Stimulated activated CD4-positive, alpha-beta T cell treated with anti-CD3 and anti-CD28 coated beads, Interleukin-2, amount 100 ng/mL, for 48 hours (primary cell): ENCODE data around the gene HEXD.

Experiments
- DNase-seq, 2 donors: peaks; one replicate each; pipeline ENCODE4 v3.0.0-alpha.2; 2020

HEXD gene

GRCh38 chr17:82416264-82416663, 1.9 kb upstream of the HEXD start:
- no peak for DNase-seq

GRCh38 chr17:82416771-82417170, 1.4 kb upstream of the HEXD start:
- DNase-seq = peak in 1 of 2 donors; percentile 14

DNA sequence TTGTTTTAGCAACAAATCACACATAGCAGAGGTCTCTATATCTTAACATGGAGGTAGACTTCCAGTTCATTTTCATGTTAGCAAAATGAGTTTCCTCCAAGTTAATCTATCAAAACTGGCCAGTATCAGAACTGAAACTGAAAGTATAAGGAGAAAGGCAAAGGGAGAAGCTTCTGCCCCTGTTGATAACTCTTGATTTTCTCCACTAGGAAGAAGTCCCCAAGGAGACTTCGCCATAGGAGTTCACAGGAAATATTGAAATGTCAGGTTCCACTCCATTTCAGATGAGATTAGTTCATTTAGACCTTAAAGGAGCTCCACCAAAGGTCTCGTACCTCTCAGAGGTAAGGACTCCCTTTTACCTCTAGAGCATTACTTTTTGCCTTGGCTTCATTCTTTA, 1.4 kb downstream of the HEXD start:
- DNase-seq = no peak

DNA sequence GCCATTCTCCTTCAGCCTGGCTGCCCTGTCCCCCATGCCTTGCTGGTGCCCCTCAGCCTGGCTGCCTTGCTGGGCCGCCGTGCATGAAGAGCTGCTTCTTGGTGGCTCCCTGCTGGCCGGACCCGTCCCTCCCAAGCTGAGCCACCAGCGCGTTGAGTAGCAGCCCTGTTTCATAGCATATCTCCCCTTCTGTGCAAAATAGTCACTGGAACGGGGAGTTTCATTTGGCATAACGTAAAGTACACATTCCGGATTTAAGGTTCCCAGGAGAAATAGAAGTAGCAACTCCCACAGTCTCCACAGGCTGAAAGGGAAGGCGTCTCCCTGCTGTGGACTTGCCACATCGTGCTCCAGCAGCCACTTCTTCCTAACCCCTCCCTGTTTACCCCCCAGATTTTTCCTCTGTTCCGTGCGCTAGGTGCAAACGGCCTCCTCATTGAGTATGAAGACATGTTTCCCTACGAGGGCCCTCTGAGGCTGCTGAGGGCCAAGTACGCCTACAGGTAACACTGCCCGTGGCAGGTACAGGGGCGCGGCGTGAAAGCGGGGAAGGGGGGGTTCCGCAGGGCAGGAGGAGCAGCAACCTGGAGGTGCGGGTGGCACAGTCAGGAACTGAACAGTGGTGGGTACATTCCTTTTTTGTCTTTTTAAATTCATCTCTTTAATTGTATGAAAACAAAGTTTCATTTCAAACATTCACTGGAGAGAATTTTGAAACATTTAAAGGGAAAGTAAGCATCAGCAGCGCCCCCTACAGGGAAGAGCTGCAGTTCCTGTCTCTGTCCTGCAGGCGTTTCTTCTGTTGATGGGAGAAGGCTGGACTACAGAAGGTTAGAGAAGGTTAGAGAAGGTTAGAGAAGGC, 6.1 kb downstream of the HEXD start:
- DNase-seq = peak; percentile 60 to 69

GRCh38 chr17:82424863-82425159, 6.7 kb downstream of the HEXD start:
- no peak for DNase-seq

DNA sequence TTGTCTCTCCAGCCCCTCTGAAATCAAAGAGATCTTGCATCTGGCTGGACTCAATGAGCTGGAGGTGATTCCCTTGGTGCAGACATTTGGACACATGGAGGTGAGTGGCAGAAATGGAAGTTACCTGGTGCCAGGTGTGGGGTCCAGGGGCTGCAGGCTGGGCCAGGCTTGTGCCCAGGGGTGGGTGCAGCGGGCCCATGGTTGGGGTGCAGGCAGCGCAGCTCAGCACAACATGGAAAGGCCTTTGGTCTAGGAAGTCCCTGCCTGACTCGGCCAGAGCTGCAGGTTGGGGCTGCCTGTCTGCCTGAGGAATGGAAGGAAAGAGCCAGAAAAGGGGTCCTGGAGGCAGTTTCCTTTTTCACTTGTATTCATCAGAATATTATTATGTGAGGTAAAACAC, 10.4 kb downstream of the HEXD start:
- DNase-seq = no peak

GRCh38 chr17:82429824-82430223, 11.7 kb downstream of the HEXD start:
- DNase-seq = no peak

- no peak for DNase-seq
These were observed 13.9 kb downstream of the HEXD start for GRCh38 chr17:82432017-82432416.

GRCh38 chr17:82433560-82434215, 15.5 kb downstream of the HEXD start:
- DNase-seq = no peak

GRCh38 chr17:82434216-82434565, 16.0 kb downstream of the HEXD start:
- DNase-seq = no peak

- no peak for DNase-seq
These were observed 17.0 kb downstream of the HEXD start for GRCh38 chr17:82435103-82435502.

DNA sequence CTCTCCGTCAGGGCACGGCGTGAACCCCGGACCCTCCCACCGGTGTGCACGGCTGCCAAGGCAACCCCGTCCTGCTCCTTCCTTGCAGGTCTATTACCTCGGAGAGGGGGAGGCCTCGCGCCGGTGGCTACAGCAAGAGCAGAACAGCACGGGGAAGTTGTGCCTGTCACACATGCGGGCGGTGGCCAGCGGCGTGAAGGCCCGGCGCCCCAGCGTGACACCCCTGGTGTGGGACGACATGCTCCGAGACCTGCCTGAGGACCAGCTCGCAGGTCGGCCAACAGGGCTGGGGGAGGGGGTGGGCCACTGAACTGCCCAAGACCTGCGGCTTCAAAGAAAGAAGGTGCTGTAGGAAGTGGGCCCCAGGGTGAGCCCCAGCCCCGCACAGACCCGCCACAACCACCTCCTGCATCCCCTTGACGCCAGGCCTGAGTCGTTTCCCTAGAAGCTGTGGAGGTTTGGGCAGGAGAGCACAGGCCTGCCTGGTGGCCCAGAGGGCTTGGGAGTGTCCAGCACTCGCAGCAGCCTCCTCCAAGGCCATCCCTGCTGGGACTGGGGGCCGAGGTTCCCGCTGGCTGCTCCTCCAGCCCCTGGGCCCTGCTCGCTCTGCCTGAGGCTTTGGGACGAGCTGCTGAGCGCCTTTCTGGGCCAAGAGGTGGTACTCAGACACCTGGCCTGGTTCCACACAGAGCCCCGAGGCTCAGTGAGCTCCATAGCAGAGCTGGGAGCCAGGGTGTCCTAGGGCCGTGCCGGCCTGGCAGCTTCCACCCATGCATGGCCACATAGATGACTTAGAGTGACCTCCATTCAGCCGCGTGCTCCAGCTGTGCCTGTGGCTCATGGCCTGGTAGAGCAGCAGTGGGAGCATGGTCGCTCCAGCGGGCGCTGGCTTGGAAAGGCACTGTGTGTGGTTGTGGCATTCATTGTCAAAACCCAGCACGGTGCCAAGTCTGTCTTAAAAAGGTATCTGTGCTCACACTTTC, 17.7 kb downstream of the HEXD start:
- no peak for DNase-seq

GRCh38 chr17:82436601-82437324, 18.6 kb downstream of the HEXD start:
- DNase-seq = no peak

DNA sequence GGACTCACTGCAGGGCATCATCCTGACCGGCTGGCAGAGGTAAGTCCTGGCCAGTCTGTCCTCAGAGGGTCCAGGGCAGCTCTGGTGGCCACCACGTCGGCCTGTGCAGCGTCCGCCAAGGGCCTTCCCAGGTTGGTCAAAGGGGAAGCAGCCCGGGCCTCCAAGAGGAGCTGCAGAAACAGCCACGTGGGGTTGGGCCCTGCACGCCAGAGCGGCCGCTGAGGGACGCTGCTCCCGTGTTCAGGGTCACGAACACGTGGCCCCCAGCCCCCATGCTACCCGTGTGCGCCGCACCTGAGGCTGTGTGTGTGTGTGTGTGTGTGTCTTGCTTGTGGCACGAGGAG, 19.1 kb downstream of the HEXD start:
- DNase-seq = no peak

DNA sequence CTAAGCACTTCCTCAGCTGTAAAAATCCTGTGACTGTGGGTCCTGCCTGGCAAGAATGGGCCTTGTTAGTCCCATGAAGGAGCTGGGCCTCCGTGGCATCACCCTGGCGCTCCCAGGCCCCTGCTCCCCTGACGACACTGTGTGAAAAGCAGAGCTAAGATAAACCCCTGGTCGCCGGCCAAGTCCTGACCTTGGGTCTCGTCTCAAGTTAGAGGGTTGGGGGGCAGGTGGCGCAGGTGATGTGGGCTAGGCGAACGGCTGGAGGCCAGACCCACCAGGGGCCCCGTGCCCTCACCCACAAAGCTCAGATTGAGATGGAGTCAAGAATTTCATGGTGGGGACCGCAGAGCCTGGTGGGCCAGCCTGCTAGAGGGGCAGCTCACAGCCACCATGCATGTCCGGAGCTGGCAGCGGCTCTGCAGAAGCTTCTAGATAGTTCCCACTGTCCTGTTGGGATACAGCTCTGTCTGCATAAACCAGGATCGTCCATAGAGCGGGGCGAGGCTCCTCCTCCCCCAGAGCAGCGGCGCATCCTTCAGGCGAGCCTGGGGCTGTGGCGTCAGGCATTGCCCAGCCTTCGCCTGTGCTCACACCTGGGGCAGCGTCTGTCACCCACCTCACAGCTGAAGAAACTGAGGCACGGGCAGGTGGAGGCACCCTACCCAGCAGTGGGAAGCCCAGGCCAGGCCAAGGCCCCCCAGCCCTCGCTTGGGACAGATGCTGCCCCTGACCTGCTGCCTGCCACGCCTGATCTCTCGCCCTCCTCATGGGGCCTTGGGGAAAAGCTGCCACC, 20.4 kb downstream of the HEXD start:
- no peak for DNase-seq

GRCh38 chr17:82439194-82439828, 21.2 kb downstream of the HEXD start:
- DNase-seq = no peak

- no peak for DNase-seq
These were observed 21.8 kb downstream of the HEXD start for GRCh38 chr17:82439829-82440365.

GRCh38 chr17:82440469-82440981, 22.4 kb downstream of the HEXD start:
- no peak for DNase-seq

- no peak for DNase-seq
These were observed 23.0 kb downstream of the HEXD start for GRCh38 chr17:82440991-82441627.

DNA sequence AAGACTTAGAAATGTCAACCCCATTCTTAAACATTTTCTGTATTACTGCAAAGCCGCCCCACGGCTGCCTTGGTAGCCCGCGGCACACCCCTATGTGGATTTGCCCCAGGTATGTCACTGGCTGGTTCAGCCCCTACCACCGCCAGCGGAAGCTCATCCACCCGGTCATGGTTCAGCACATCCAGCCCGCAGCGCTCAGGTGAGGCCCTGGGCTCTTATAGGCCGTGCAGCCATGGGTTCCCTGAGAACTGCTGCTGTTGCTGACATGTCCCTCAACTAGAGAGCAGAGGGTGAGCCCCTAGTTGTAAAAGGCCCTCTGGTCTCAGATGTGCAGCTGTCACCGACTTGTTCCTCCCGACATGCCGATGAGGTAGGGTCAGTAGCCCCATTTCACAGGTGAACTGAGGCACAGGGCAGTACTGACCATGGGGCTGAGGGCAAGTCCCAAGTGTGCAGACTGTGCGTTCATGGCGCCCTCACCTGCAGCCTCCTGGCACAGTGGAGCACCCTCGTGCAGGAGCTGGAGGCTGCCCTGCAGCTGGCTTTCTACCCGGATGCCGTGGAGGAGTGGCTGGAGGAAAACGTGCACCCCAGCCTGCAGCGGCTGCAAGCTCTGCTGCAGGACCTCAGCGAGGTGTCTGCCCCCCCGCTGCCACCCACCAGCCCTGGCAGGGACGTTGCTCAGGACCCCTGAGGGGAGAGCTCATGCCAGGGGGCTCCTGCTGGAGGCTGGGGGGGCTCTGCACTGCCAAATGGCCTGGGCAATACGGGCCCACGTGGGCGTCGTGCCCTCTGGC, 23.7 kb downstream of the HEXD start:
- DNase-seq = no peak
